ENCODE measurements around the gene PCDHGA9.

GRCh38 chr5:141389153-141390042 is 13.2 kb upstream of the PCDHGA9 start:
- TF ChIP-seq, protein P1, sequence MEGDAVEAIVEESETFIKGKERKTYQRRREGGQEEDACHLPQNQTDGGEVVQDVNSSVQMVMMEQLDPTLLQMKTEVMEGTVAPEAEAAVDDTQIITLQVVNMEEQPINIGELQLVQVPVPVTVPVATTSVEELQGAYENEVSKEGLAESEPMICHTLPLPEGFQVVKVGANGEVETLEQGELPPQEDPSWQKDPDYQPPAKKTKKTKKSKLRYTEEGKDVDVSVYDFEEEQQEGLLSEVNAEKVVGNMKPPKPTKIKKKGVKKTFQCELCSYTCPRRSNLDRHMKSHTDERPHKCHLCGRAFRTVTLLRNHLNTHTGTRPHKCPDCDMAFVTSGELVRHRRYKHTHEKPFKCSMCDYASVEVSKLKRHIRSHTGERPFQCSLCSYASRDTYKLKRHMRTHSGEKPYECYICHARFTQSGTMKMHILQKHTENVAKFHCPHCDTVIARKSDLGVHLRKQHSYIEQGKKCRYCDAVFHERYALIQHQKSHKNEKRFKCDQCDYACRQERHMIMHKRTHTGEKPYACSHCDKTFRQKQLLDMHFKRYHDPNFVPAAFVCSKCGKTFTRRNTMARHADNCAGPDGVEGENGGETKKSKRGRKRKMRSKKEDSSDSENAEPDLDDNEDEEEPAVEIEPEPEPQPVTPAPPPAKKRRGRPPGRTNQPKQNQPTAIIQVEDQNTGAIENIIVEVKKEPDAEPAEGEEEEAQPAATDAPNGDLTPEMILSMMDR (IDR thresholded peaks at IDR 0.05), result no peak
- TF ChIP-seq POLR2A (IDR thresholded peaks at IDR 0.05), result no peak

Measured in Peyer's patch (tissue), 4 donors.